Breast epithelium (tissue), 3 donors: ENCODE results near the gene ZNF726.

ENCODE experiments used
- POLR2A ChIP-seq: fragments of 450-650 bp; IDR thresholded peaks from one replicate; pipeline ENCODE4 v1.6.1; 2016; ENCODE audit warnings: antibody characterized with exemption, mild to moderate bottlenecking, moderate library complexity
- POLR2AphosphoS5 ChIP-seq, 3 donors: sonication (generic); formaldehyde crosslinking; IDR thresholded peaks; one replicate each; pipeline ENCODE4 v1.6.1; 2017; ENCODE audit warnings: antibody characterized with exemption in 3 of 3
- TF ChIP-seq, protein P1 (sequence below), 3 donors: fragments of 450-650 bp; IDR thresholded peaks; one replicate each; pipeline ENCODE4 v1.5.1; 2016 to 2017; ENCODE audit warnings: antibody characterized with exemption in 3 of 3, mild to moderate bottlenecking in 3 of 3, moderate library complexity in 3 of 3

GRCh38 chr19:23867895-23868294, 46.8 kb upstream of the ZNF726 start:
- TF ChIP-seq, protein P1, sequence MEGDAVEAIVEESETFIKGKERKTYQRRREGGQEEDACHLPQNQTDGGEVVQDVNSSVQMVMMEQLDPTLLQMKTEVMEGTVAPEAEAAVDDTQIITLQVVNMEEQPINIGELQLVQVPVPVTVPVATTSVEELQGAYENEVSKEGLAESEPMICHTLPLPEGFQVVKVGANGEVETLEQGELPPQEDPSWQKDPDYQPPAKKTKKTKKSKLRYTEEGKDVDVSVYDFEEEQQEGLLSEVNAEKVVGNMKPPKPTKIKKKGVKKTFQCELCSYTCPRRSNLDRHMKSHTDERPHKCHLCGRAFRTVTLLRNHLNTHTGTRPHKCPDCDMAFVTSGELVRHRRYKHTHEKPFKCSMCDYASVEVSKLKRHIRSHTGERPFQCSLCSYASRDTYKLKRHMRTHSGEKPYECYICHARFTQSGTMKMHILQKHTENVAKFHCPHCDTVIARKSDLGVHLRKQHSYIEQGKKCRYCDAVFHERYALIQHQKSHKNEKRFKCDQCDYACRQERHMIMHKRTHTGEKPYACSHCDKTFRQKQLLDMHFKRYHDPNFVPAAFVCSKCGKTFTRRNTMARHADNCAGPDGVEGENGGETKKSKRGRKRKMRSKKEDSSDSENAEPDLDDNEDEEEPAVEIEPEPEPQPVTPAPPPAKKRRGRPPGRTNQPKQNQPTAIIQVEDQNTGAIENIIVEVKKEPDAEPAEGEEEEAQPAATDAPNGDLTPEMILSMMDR (IDR thresholded peaks at IDR 0.05): no peak
- TF ChIP-seq POLR2AphosphoS5 (IDR thresholded peaks at IDR 0.05) (no peak), POLR2A (no peak)
